GM12878 (cell line): ENCODE measurements around the gene ADGRG2. TPM values are rescaled to one million over a fixed set of nuclear protein-coding genes. Genes with fewer than 3 reads are reported as not detected.

ENCODE experiments used
- ATAC-seq: fragments of 200-7000 bp; cut with Tn5 transposase; 3 replicates; pipeline ENCODE4 v1.9.1; 2020; ENCODE audit warnings: mild to moderate bottlenecking, moderate library complexity
- BruUV-seq: library from RNA; stranded (reverse); fragments of 400-500 nt; replicated peaks from 2 replicates; lab custom pipeline; 2021; lab: Mats Ljungman, UMichigan
- CTCF ChIA-PET: fragments of 300-600 bp; sonication (Branson Sonifier 250); formaldehyde crosslinking; extraction: SDS; loops from one replicate; lab custom pipeline; 2021; ENCODE audit warnings: inconsistent platforms; lab: Yijun Ruan, JAX
- POLR2A ChIA-PET: fragments of 350-600 bp; formaldehyde crosslinking; extraction: SDS; loops from one replicate; lab custom pipeline; 2021; ENCODE audit warnings: inconsistent platforms; lab: Charles Lee
- RAD21 ChIA-PET: fragments of 300-600 bp; sonication (Branson Sonifier 250); formaldehyde crosslinking; loops from one replicate; lab custom pipeline; 2023; ENCODE audit warnings: antibody characterized with exemption; ENCODE audit not compliant: unreplicated experiment; lab: Charles Lee
- SMC1A ChIA-PET: fragments of 300-600 bp; sonication (Branson Sonifier 250); formaldehyde crosslinking; loops from one replicate; lab custom pipeline; 2023; ENCODE audit not compliant: unreplicated experiment, uncharacterized antibody; lab: Charles Lee
- DNase-seq: peaks from one replicate; pipeline ENCODE4 v3.0.0-alpha.2; 2011; ENCODE audit warnings: low read depth, low spot score
- FAIRE-seq: peaks from 3 replicates; lab custom pipeline; 2011; peaks lifted over from hg19 to GRCh38; lab: Jason Lieb, UNC
- H2AFZ ChIP-seq: 2 replicates; pipeline ENCODE4 v1.6.0; 2011; ENCODE audit warnings: low read depth, low read length, control low read depth; ENCODE audit not compliant: control insufficient read depth
- H3K27ac ChIP-seq: 2 replicates; pipeline ENCODE4 v1.5.1; 2011; ENCODE audit warnings: control low read depth; ENCODE audit not compliant: control insufficient read depth, insufficient read depth
- H3K27me3 ChIP-seq, 2 experiments: replicated peaks in 1 of 2; 2 replicates each; pipeline versions ENCODE4 v1.6.0 to v1.6.1; 2011; ENCODE audit warnings: low read length in 1 of 2; ENCODE audit not compliant: control insufficient read depth in 2 of 2, insufficient read depth in 2 of 2
- H3K36me3 ChIP-seq, 2 experiments: 2 replicates each; pipeline ENCODE4 v1.5.1; 2011; ENCODE audit warnings: low read length in 1 of 2; ENCODE audit not compliant: control insufficient read depth in 2 of 2, insufficient read depth in 2 of 2
- H3K4me1 ChIP-seq: 2 replicates; pipeline ENCODE4 v1.6.1; 2011; ENCODE audit warnings: mild to moderate bottlenecking, low read length, moderate library complexity, mixed read lengths; ENCODE audit not compliant: control insufficient read depth, insufficient read depth
- H3K4me2 ChIP-seq: 2 replicates; pipeline ENCODE4 v1.6.0; 2011; ENCODE audit warnings: control low read depth; ENCODE audit not compliant: control insufficient read depth, insufficient read depth
- H3K4me3 ChIP-seq: fragments of 200-600 bp; sonication (generic); 2 replicates; pipeline ENCODE4 v1.5.1; 2016
- H3K79me2 ChIP-seq: 2 replicates; pipeline ENCODE4 v1.6.0; 2011; ENCODE audit warnings: low read length; ENCODE audit not compliant: control insufficient read depth, insufficient read depth
- H3K9ac ChIP-seq: 2 replicates; pipeline ENCODE4 v1.8.0; 2011; ENCODE audit warnings: low read length, control low read depth, mixed read lengths; ENCODE audit not compliant: control insufficient read depth, insufficient read depth
- H3K9me3 ChIP-seq: replicated peaks from 3 replicates; pipeline ENCODE4 v1.5.1; 2011; ENCODE audit warnings: mild to moderate bottlenecking, low read length; ENCODE audit not compliant: control insufficient read depth, insufficient read depth
- H4K20me1 ChIP-seq: 2 replicates; pipeline ENCODE4 v1.6.0; 2011; ENCODE audit not compliant: control insufficient read depth, insufficient read depth
- CBX5 ChIP-seq: sonication (generic); IDR thresholded peaks from 2 replicates; pipeline ENCODE4 v1.6.1; 2016; ENCODE audit warnings: low read depth, moderate library complexity, mild to moderate bottlenecking, inconsistent platforms
- EZH2 ChIP-seq: IDR thresholded peaks from 2 replicates; pipeline ENCODE4 v1.6.1; 2012; ENCODE audit warnings: low read depth, mild to moderate bottlenecking, control low read depth, inconsistent platforms, low read length, borderline replicate concordance; ENCODE audit not compliant: control insufficient read depth
- MAX ChIP-seq: IDR thresholded peaks from 2 replicates; pipeline ENCODE4 v1.6.1; 2012; ENCODE audit warnings: low read depth, low read length, improper control_type of control experiment
- MLLT1 ChIP-seq: fragments of 450-650 bp; IDR thresholded peaks from 2 replicates; pipeline ENCODE4 v1.6.1; 2016; ENCODE audit warnings: mild to moderate bottlenecking
- MXI1 ChIP-seq: fragments of 150-350 bp; IDR thresholded peaks from 2 replicates; pipeline ENCODE4 v1.6.1; 2011; ENCODE audit warnings: low read depth, mild to moderate bottlenecking, inconsistent platforms, low read length, improper control_type of control experiment
- NFYB ChIP-seq: IDR thresholded peaks from 2 replicates; pipeline ENCODE4 v1.6.1; 2011; ENCODE audit warnings: low read depth, mild to moderate bottlenecking, low read length, improper control_type of control experiment, moderate library complexity; ENCODE audit not compliant: insufficient read depth
- NRF1 ChIP-seq: conservative IDR thresholded peaks from 2 replicates; pipeline ENCODE4 v1.6.1; 2011; ENCODE audit warnings: mild to moderate bottlenecking, low read depth, low read length, improper control_type of control experiment
- RCOR1 ChIP-seq: conservative IDR thresholded peaks from 2 replicates; pipeline ENCODE4 v1.6.1; 2012; ENCODE audit warnings: low read depth, low read length, improper control_type of control experiment
- REST ChIP-seq: IDR thresholded peaks from 2 replicates; pipeline ENCODE4 v1.6.1; 2012; ENCODE audit warnings: mild to moderate bottlenecking, low read depth, low read length
- SUZ12 ChIP-seq: fragments of 200-600 bp; sonication (generic); IDR thresholded peaks from one replicate; pipeline ENCODE4 v1.6.1; 2018; ENCODE audit warnings: antibody characterized with exemption, mild to moderate bottlenecking; ENCODE audit not compliant: unreplicated experiment
- TBL1XR1 ChIP-seq: IDR thresholded peaks from 2 replicates; pipeline ENCODE4 v1.6.1; 2012; ENCODE audit warnings: low read depth, low read length, improper control_type of control experiment
- ZBED1 ChIP-seq: IDR thresholded peaks from 2 replicates; pipeline ENCODE4 v1.6.1; 2016; ENCODE audit warnings: borderline replicate concordance
- ZNF217 ChIP-seq: fragments of 450-650 bp; IDR thresholded peaks from 2 replicates; pipeline ENCODE4 v1.6.1; 2017; ENCODE audit warnings: antibody characterized with exemption, mild to moderate bottlenecking
- WGBS: methylation state at CpG from one replicate; pipeline ENCODE4 v1.1.6; 2016; ENCODE audit warnings: low lambda C conversion rate; ENCODE audit not compliant: insufficient replicate concordance, insufficient coverage; ENCODE audit errors: missing lambda C conversion rate; 5-methylcytosine and 5-hydroxymethylcytosine counted together
- in situ Hi-C: fragments of 300-500 bp; cut with MboI; formaldehyde crosslinking; loops from 9 replicates; pipeline ENCODE4 v1.14.3; 2018; ENCODE audit warnings: mixed read lengths
- intact Hi-C: fragments of 100-400 bp; cut with micrococcal nuclease; formaldehyde crosslinking; loops from one replicate; pipeline ENCODE4 v1.14.2; 2022; ENCODE audit not compliant: unreplicated experiment
- polyA plus RNA-seq, 11 experiments: library from polyadenylated mRNA; depleted of rRNA in 4 of 11; unstranded in 6 of 11; stranded (reverse) in 5 of 11; fragments of >200 nt; fragmentation: Nextera tagmentation in 4 of 11; fragmentation: Illumina TruSeq in 1 of 11; extraction: Ambion mirVana in 4 of 11; extraction: Trizol in 1 of 11; gene quantifications; 1 replicate in 1 of 11; 2 replicates in 10 of 11; pipeline versions ENCODE4 v1.2.1 to v1.2.3, GENCODE V29; 2011 to 2016; ENCODE audit warnings: inconsistent platforms in 2 of 11, missing spikeins in 2 of 11, low read depth in 1 of 11
- total RNA-seq, 4 experiments: library from RNA; depleted of rRNA in 3 of 4; stranded (reverse); fragments of >200 nt in 3 of 4; fragmentation: Illumina TruSeq in 1 of 4; extraction: Trizol in 1 of 4; gene quantifications; 2 replicates each; pipeline versions ENCODE4 v1.2.1 to v1.2.3, GENCODE V29; 2013 to 2021

The ADGRG2 gene
- total and polyA plus RNA-seq, 10 of the 15 experiments (the other 5 are each of a cell fraction or from before 2014, with no cell fraction given): 0.02 to 0.29 (median 0.05) TPM; not detected in 5

GRCh38 chrX:19034025-19034424 lies 88.2 kb downstream of the ADGRG2 start:
- POLR2A ChIA-PET: no interaction called here
- CTCF ChIA-PET: no interaction called here
- BruUV-seq: no TSS peak
- H3K4me2 ChIP-seq: no peak overlapping the region
- SMC1A ChIA-PET: no interaction called here
- H3K27me3 ChIP-seq: no peaks in the 10 kb centered on the region
- RAD21 ChIA-PET: no interaction called here
- H3K79me2 ChIP-seq: no peaks in the 10 kb centered on the region
- no peak overlapping the region for H3K9ac ChIP-seq
- H3K4me3 ChIP-seq: no peak overlapping the region
- WGBS: 25% methylated on average over 6 of the region's 6 CpGs
- intact Hi-C loops (no loop called here), in situ Hi-C loops (no loop called here)
- DNase-seq: no peak
- no peaks in the 10 kb centered on the region for H3K9me3 ChIP-seq
- no peak overlapping the region for H3K27ac ChIP-seq
- no peaks in the 10 kb centered on the region for H4K20me1 ChIP-seq
- no peaks in the 10 kb centered on the region for H3K36me3 ChIP-seq
- no peak for ATAC-seq
- FAIRE-seq: no peak
- no peak overlapping the region for H2AFZ ChIP-seq
- H3K4me1 ChIP-seq: no peaks in the 10 kb centered on the region
- TF ChIP-seq ZNF217 (no peak), NFYB (no peak)

GRCh38 chrX:19030805-19031204 lies 91.5 kb downstream of the ADGRG2 start:
- Histone ChIP-seq H3K4me1 (no peaks in the 10 kb centered on the region), H3K4me2 (no peak overlapping the region), H3K9me3 (no peaks in the 10 kb centered on the region), H3K79me2 (no peaks in the 10 kb centered on the region), H3K36me3 (no peaks in the 10 kb centered on the region), H2AFZ (no peak overlapping the region), H3K4me3 (no peak overlapping the region), H3K27ac (no peak overlapping the region), H3K9ac (no peak overlapping the region), H3K27me3 (no peaks in the 10 kb centered on the region), H4K20me1 (no peaks in the 10 kb centered on the region)
- ChIA-PET CTCF (interaction anchor here (0.6 to 1.4 kb wide), 3 partner anchors 8 to 11 kb away, joined by 3 to 6 read pairs (median 4); no protein-coding TSS in a partner anchor), RAD21 (interaction anchor here (1.2 kb wide), 1 partner anchor 8 kb away, joined by 7 read pairs; no protein-coding TSS in a partner anchor), POLR2A (no interaction called here), SMC1A (no interaction called here)
- 14% methylated on average over 3 of the region's 3 CpGs for WGBS
- intact Hi-C loops (no loop called here), in situ Hi-C loops (no loop called here)
- FAIRE-seq (no peak), DNase-seq (no peak), ATAC-seq (no peak)
- BruUV-seq: no TSS peak
- TF ChIP-seq MLLT1 (no peak), SUZ12 (no peak), MXI1 (no peak), TBL1XR1 (no peak), MAX (no peak), EZH2 (no peak), ZBED1 (no peak), REST (no peak), CBX5 (no peak), RCOR1 (no peak), NRF1 (no peak)
